GM21528 (cell line): Measurements from ENCODE around the gene SMIM44.
A peak's percentile ranks its signal among the peaks of the same experiment; 100 is the strongest.
"Not testable (repeated sequence)": the region's sequence is repeated elsewhere in the genome, so short reads cannot be mapped to it uniquely, and the experiment has no call there.

Source experiments
- ATAC-seq: cut with Tn5 transposase; IDR thresholded peaks from one replicate; pipeline ENCODE4 v1.9.1; 2021; ENCODE audit warnings: mild to moderate bottlenecking, moderate library complexity; ENCODE audit not compliant: unreplicated experiment, low FRiP score

Gene SMIM44

DNA sequence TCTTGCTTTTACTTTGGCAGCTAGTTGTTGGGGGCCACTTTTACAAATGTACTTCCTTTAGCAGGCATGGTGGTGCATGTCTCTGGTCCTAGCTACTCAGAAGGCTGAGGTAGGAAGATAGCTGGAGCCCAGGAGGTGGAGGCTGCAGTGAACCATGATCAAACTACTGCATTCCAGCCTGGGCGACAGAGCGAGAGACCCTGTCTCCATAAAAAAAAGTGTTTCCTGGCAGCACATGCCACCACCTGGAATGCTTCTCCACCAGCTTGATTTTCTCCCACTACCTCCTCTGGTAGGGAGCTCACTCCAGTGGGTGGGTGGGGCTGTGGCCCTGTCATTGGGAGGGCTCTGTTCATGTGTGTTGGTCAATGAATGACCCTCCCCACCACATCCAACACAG, 35.4 kb upstream of the SMIM44 start:
- no peak for ATAC-seq

DNA sequence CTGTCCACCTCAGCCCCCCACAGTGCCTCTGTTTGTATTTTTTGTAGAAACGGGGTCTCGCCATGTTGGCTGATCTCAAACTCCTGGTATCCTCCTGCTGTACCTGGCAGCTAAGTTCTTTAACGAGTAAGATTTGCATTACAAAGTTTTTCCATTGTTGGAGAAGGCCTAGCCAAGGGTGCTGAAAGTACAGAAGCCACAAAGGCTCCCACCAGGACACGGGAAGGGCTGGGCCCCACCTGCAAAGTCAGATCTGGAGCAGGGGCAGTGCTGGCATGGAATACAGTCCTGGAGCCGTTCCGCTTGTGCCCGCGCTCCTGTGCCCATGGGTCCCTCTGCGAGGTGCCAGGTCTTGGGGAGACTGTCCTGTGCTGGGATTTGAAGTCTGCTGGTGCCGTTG, 35.0 kb upstream of the SMIM44 start:
- ATAC-seq: no peak

DNA sequence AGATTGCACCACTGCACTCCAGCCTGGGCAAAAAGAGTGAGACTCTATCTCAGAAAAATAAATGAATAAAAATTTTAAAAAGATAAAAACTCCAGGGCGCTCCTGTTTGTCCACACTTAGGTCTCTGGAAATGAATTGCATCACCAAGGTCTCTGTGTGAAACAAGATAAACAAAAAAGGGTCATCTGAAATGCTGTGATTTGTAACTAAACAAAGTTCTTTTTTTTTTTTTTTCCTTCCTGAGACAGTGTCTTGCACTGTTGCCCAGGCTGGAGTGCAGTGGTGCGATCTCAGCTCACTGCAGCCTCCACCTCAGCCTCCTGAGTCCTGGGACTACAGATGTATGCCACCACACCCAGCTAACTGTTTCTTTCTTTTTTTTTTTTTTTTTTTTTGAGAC, 34.4 kb upstream of the SMIM44 start:
- ATAC-seq: no peak

DNA sequence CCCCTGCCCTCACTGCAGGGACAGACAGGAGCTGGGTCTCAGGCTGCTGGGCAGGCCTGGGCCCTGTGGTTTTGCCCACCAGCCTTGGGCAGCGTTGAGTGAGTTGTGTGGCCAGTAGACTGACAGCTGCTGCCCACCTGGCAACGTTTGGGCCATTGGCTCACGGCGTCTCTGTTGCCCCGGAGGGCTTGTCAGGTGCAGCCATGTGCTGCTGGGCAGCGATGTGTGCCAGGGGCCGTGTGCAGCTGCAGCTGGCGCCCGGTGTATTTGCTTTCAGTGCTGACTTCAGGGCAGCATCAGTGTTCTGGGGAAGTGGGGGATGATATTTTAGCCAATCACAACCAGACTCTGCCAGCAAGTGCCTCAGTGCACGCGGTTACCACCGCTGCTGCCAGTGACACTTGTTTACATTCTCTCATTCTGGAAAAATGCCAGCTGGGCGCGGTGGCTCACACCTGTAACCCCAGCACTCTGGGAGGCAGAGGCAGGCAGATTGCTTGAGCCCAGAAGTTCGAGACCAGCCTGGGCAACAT, 33.5 kb upstream of the SMIM44 start:
- ATAC-seq: no peak

- no peak for ATAC-seq
These were observed 32.7 kb upstream of the SMIM44 start for GRCh38 chr19:3515891-3516422.

GRCh38 chr19:3514930-3515329, 31.7 kb upstream of the SMIM44 start:
- no peak for ATAC-seq

GRCh38 chr19:3513229-3514140, 30.2 kb upstream of the SMIM44 start:
- no peak for ATAC-seq

DNA sequence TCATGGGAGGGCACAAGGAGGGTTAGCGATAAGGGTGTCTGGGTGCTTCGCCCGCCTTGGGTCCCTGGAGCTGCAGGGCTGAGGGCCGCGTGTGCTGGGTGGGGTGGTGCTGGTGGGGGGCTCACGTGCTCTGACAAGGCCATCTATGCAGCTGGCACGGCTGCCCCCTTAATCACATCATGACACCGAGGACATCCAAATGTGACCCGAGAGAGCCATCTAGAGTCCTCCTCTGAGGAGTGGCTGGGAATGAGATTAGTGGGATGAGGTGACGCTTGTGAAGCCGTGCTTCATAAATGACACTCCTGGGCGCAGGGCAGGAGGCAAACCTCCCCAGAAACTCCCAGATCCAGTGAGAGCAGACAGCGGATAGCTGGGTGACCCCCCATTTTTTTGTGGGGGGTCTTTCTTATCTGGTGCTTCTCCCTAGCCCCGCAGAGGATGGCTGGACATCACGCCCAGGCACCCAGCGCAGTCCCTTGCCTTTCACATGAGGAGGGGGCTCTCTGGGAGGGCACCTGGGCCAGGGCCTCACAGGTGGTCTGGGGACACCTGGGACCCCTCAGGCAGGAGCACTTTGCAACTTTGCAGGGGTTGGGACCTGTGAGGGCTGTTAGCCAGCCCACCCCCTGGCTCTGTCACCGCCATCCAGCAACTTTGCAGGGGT, 29.5 kb upstream of the SMIM44 start:
- no peak for ATAC-seq

GRCh38 chr19:3511506-3512251, 28.4 kb upstream of the SMIM44 start:
- ATAC-seq: no peak

GRCh38 chr19:3510727-3511126, 27.5 kb upstream of the SMIM44 start:
- no peak for ATAC-seq

DNA sequence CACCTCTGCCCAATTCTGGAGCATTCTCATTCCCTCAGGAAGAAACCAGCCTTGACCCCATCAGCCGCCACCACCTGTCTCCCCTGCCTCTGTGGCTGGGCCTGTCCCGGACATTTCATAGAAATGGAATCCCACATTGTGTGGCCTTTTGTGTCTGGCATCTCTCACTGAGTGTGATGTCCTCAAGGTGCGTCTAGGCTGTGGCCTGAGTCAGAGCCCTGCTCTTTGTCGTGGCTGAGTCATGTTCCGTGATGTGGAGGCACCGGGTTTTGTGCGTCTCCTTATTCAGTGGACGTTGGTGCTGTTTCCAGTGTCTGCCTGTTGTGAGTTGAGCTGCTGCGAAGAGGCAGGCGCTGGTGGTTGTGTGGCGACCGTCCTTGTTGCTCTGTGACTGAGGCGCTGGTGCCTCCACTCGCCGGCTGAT, 26.3 kb upstream of the SMIM44 start:
- ATAC-seq: no peak

DNA sequence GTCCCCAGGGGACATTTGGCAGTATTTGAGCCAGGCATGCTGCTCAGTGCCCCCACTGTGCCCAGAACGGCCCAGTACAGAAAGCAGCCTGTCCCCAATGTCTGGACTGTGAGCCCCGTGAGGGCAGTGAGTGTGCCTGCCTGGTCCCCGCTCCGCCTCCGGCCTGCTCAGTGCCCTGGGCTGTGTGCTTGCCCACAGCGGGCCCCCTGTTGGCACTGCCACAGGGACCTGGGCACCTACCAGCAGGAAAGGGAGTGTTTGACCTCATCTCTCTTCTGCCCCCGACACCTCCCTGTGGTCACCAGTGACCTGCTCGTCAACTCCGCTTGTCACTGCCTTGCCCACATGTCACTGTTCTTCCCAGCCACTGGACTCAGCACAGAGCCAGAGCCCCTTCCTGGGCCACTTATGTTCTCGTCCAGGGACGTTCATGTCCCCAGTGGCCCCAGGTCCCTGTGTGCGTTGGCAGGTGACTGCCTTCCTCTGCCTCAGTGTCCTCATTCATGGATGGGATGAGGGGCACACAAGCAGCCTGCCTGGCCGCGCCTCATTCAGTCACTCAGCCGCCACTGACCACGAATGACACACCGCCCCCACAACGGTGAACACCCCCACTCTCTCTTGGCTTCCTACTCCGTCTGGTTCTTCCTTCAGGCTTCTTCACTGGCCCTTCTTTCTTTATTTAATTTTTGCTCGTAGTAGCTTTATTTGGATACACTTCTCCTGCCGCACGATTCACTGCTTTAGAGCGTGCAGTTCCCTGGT, 25.7 kb upstream of the SMIM44 start:
- no peak for ATAC-seq

DNA sequence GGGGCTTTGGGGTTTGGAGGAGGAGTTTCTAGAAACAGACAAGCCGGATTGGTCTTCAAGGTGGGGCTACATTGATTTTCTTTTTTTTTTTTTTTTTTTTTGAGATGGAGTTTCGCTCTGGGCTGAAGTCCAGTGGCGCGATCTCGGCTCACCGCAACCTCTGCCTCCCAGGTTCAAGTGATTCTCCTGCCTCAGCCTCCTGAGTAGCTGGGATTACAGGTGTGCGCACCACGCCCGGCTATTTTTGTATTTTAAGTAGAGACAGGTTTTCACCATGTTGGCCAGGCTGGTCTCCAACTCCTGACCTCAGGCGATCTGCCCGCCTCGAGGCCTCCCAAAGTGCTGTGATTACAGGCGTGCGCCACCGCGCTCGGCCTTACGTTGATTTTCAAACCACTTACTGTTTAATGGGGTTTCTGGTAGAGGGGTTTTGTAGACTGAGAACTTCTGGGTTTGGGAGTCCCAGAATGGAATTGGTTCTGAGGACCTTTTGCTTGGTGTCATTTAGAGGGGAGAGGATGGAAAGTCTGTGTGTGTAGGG, 24.9 kb upstream of the SMIM44 start:
- ATAC-seq: not testable (repeated sequence)

GRCh38 chr19:3507371-3508120, 24.3 kb upstream of the SMIM44 start:
- ATAC-seq: no peak

DNA sequence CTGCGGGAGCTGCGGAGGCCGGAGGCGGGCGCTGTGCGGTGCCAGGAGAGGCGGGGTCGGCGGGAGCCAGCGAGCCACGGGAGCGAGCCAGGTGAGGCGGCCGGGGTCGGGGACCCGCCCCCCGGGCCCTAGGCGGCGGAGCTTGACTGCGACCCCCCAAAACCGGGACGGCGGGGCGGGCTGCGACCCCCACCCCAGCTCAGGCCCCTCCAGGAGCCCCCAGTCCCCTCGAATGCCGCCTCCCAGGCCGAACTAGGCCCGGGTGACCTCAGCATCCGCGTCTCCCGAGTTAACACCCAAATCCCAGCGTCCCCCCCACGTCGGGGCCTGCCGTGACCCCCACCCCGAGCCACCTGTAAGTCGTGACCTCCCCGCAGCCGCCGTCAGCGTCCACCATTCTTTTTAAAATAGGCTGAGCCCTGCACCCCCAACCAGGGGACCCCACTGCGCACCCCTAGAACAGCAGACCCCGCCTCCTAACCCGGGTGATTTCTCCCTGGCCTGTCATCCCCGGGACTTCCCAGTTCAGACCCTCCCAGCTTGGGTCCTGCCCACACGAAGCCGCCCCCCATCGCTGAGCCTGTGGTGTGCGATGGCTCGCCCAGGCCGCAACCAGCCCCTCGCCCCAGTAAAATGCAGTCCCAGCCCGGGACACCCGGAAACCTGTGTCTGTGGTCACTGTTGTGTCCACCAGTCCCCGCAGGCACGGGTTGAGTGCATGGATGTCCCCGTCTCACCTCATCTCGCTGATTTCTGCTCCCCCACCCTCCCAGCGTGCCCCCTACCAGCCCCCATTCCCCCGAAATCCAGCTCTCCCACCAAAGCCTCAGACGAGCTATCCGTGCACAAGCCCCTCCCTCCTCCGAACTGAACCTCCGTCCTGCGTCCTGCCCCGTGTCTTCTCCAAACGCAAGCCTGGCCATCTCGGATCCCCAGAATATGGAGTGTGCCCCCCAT, 23.4 kb upstream of the SMIM44 start:
- peak; percentile 21 for ATAC-seq

- ATAC-seq: peak; percentile 80
These were observed 22.6 kb upstream of the SMIM44 start, which contains the start of gene FZR1 for GRCh38 chr19:3505598-3506383. Gene FZR1 (plus strand): TSS chr19:3506311. CDS start chr19:3522990, 16,679 bp downstream.

GRCh38 chr19:3504735-3505134, 21.5 kb upstream of the SMIM44 start:
- ATAC-seq: no peak
